DMS153 (cell line): ENCODE data around the gene TMEM120B.

Experiments used
- DNase-seq: peaks from one replicate; lab custom pipeline; 2025; lab: John Stamatoyannopoulos, UW

TMEM120B gene

DNA sequence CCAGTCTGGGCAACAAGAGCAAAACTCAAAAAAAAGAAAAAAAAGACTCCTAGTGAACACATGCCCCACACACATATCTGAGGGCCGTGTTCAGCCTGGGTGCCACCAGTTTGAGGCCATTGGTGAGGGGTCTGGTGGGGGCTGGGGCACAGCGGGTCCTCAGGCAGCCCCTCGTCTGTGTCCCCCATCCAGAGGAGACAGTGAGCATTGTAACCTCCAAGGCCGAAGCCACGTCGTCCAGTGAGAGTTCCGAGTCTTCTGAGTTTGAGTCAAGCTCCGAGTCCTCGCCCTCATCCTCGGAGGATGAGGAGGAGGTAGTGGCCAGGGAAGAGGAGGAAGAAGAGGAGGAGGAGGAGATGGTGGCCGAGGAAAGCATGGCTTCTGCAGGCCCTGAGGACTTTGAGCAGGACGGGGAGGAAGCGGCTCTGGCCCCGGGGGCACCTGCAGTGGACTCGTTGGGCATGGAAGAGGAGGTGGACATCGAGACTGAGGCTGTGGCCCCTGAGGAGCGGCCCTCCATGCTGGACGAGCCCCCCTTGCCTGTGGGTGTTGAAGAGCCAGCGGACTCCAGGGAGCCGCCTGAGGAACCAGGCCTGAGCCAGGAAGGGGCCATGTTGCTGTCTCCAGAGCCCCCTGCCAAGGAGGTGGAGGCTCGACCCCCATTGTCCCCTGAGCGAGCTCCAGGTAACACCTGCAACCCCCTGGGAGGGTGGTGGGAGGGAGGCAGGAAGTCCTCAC, 106.8 kb downstream of the TMEM120B start:
- no peak for DNase-seq

DNA sequence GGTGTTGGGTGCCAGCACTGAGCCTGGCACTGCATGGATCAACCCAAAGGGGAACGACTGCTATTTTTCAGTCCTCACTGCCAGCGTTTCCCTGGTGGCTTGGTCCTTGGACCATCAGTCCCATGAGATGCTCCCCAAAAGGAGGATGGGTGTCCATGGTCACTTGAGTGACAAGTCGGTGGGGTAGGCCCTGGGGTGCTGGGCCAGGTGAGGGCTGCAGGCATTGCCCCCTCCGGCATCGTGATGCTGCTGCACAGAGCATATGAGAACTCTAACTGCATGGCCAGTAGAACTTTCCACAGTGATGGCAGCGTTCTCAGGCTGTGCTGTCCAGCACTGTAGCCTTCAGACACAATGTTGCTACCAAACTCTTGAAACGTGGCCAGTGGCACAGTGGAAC, 107.5 kb downstream of the TMEM120B start:
- no peak for DNase-seq

DNA sequence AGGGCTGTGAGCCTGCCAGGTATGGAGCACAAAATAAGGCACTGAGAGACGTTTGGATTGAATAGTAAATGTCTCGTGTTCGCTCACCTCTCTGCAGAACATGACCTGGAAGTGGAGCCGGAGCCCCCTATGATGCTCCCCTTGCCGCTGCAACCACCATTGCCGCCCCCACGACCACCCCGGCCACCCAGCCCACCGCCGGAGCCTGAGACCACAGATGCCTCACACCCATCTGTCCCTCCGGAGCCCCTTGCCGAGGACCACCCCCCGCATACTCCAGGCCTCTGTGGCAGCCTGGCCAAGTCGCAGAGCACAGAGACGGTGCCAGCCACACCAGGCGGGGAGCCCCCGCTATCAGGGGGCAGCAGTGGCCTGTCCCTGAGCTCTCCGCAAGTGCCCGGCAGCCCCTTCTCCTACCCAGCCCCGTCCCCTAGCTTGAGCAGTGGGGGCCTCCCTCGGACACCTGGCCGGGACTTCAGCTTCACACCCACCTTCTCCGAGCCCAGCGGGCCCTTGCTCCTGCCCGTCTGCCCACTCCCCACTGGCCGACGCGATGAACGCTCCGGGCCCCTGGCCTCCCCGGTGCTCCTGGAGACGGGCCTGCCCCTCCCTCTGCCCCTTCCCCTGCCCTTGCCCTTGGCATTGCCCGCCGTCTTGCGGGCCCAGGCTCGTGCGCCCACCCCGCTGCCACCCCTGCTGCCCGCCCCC, 110.0 kb downstream of the TMEM120B start:
- DNase-seq, result no peak

DNA sequence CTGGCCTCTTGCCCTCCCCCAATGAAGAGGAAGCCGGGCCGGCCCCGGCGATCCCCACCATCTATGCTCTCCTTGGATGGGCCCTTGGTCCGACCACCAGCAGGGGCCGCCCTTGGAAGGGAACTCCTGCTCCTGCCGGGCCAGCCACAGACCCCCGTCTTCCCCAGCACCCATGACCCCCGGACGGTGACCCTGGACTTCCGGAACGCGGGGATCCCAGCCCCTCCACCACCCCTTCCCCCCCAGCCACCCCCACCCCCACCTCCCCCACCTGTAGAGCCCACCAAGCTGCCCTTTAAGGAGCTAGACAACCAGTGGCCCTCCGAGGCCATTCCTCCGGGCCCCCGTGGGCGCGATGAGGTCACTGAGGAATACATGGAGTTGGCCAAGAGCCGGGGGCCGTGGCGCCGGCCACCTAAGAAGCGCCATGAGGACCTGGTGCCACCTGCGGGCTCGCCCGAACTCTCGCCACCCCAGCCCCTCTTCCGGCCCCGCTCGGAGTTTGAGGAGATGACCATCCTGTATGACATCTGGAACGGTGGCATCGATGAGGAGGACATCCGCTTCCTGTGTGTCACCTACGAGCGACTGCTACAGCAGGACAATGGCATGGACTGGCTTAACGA, 110.7 kb downstream of the TMEM120B start:
- no peak for DNase-seq

DNA sequence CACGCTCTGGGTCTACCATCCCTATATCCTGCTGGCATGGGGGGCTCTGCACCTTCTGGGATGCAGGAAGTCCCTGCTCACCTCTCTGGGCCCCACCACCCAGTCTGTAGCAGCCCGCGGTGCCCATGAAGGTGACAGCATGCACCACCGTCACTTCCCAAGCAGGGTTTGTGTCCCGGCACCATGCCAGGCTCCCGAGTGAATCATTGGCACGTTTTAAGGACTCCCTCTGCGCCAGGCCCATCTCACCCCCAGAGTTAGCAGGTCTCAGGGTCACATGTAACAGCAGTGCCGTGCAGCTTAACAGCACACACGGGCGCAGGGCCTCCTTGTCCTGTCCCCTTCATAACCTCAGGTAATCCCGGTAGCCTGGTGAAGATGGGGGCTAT, 111.2 kb downstream of the TMEM120B start:
- DNase-seq, result no peak

DNA sequence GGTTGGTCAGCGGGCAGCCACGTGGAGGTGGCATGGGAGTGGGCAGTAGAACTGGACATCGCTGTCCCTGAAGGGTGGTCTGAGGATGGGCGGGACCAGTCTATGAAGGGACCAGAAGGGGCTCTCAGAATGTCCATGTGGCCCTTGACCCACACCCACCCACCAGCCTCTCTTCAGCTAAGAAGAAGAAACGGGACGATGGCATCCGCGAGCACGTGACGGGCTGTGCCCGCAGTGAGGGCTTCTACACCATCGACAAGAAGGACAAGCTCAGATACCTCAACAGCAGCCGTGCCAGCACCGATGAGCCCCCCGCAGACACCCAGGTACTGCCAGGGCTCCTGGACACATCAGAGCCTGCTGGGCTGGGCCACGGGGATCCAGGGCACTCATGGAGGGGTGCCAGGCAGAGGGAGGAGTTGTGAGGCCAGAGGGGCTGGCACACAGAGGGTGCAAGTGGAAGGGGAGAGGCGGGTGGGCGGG, 112.5 kb downstream of the TMEM120B start:
- DNase-seq, result no peak

DNA sequence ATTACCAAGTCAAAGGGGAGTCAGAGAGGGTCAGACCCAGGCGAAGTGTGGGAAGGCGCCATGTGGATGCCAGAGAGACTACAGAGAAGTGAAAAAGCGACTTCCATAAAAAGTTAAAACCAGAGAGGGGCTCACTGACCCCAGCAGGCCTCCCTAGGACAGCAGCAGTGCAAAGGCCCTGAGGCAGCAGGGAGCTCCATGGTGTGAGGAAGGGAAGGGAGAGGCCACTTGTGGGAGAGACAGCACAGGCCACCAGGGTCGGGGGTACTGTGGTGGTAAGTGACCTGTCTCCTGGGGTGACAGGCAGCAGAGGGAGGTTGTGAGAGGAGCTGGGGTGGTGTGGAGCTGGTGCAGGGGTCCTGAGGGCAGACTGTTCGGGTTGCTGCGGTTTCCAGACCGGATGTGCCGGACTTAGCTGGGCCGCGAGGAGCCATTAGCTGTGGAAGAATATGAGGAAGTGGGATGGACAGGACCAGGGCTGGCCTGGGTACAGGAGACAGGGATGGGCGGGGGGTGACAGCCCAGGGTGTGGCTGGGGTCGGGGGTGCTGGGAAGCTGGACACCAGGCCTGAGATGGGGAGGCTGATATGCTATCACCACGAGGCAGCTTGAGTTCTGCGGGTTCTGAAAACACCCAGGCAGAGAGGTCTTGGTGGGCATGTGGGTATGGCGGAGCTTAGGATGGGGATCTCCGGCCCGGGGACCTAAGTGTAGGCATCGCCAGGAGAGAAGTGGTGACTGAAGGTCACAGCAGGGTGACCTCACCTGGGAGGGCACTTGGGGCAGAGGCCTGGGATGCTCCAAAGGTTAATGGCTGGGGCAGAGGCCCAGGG, 114.0 kb downstream of the TMEM120B start:
- no peak for DNase-seq

DNA sequence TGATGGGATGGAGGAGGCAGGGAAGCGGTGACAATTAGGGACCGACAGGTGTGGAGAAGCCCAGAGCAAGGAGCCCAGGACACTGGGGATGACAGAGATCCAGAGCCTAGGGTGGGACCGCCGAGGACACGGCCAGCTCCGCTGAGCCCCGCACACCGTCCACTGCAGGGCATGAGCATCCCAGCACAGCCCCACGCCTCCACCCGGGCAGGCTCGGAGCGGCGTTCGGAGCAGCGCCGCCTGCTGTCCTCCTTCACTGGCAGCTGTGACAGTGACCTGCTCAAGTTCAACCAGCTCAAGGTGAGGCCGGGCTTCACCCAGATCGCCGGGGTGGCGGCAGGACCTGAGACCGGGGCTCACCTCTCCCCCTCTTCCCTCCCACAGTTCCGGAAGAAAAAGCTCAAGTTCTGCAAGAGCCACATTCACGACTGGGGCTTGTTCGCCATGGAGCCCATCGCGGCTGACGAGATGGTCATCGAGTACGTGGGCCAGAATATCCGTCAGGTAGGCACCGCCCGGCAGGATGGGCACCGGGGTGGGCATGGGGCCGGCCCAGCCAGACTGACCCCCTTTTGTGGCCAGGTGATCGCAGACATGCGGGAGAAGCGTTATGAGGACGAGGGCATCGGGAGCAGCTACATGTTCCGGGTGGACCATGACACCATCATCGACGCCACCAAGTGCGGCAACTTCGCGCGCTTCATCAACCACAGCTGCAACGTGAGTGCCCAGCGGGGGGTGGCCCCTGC, 115.0 kb downstream of the TMEM120B start:
- no peak for DNase-seq

DNA sequence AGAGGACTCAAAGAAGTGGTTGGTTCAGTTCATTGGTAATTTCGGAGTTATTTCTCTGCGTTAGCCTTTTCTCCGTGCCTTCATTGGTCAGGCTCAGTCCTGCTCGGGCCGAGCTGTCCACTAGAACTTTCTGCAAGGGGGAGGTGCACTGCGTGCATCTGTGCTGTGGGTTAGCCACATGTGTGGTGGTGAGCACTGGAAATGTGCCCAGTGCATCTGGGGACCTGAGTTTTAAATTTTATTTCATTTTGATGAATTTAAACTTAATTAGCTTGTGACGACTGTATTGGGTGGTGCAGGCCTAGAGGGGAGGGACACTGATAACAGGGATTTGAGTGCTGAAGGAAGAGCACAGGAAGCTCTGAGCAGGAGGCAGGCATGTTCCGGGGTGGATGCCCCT, 115.8 kb downstream of the TMEM120B start:
- no peak for DNase-seq

DNA sequence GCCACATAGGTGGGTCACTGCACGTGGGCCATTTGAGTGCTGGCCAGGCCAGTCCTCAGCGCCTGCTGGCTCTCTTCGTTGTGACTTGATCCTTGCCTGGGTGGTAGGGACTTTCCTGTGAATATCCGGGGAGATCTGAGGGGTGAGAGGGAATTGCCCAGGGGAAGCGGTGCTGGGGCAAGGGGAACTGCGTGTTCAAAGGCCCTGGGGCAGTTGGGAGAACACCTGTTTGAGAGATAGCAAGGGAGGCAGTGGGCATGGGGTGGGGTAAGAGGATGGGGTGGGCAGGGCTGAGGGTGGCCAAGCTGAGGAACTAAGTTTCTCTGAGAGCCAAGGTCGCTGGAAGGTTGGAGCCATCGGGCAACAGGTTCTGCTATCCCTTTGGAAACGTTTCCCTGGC, 116.3 kb downstream of the TMEM120B start:
- DNase-seq, result no peak

DNA sequence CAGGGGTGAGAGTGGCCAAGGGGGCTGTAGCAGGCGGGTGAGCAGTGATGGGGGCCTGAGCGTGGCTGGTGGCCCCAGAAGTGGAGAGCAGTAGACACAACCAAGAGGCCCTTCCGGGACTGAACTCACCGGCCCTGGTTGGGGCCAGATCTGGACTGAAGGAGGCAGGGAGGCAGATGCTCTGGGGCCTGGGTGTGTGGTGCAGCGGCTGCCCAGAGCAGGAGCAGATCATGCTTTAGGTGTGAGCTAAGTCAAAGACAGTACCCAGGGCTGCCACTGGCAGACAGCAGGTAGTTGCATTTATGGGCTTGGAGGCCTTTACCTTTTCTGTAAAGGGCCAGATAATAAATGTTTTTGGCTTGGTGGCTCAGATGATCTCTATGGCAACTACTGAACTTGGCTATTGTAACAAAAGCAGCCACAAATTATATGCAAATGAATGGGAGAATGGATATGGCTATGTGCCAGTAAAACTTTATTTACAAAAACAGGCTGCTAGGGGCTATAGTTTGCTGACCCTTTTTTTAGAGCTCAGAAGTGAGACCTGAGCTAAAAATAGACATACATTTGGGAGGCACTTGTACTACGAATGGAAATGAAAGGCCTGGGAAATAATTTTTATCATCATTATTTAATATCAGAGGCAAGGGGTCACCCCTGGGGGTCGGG, 116.8 kb downstream of the TMEM120B start:
- no peak for DNase-seq

DNA sequence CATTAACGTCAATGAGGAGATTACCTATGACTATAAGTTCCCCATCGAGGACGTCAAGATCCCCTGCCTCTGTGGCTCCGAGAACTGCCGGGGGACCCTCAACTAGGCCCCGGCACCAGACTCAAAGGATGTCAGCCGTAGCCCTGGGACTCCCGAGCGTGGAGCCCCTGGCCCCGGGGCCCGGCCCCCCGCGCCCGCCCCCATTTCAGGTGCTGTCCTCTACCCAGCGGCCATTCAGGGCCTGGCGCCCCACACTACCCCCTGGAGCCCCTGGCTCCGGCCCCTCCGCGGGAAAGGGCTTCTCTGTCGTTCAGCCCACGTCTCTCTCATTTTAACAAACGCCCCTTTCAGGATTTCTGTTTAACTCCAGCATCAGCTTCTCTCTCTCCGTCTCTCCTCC, 117.6 kb downstream of the TMEM120B start:
- DNase-seq, result no peak

DNA sequence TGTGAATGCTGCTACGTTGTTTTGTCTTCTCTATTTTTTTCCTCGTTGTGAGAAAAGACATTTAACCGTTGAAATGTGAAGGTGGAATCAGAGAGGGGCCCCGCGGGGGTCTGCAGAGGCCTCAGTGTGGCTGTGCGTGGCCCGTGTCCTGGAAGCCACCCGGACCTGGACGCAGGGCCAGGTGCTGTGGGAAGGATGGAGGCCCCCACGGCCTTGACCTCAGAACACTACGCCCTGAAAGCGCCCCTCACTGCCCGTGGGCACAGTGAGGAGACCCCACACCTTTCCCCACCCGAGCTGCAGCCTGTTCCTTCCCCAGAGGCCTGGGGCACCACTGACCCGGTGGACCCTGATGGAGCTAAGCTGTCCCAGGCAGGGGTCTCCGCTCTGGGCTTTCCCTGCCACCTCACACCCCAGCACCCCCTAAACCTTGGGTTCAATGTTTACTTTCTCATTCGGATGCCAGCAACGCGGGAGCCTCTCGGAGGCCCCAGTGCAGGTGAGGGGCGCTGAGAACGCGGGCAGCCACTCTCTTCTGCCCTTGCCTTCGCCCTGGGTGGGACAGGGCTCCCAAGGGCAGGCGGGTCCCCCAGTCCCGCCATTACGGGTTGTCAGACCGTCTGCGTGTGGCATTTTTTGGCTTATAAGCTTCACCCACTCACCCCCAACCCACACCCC, 118.2 kb downstream of the TMEM120B start:
- DNase-seq, result no peak
